GM12875 (cell line): ENCODE results near the gene KLK15.

Experiments used
- H3K4me3 ChIP-seq: one replicate; pipeline ENCODE4 v1.5.1; 2011; ENCODE audit warnings: low read depth, low read length, control low read depth
- CTCF ChIP-seq: IDR thresholded peaks from 2 replicates; pipeline ENCODE4 v1.5.1; 2011; ENCODE audit warnings: low read depth, mild to moderate bottlenecking, control low read depth, inconsistent platforms, low read length, moderate library complexity, borderline replicate concordance; ENCODE audit not compliant: insufficient read depth

KLK15 gene

GRCh38 chr19:50820549-50821247, 12.7 kb downstream of the KLK15 start:
- H3K4me3 ChIP-seq: peak overlapping the region; percentile 15
- no peak for TF ChIP-seq CTCF

- H3K4me3 ChIP-seq: peak overlapping the region; percentile 33
Measured at GRCh38 chr19:50820086-50820485, 13.3 kb downstream of the KLK15 start.

GRCh38 chr19:50819636-50820035, 13.7 kb downstream of the KLK15 start:
- peak overlapping the region; percentile 33 for H3K4me3 ChIP-seq
- TF ChIP-seq CTCF: no peak

More at GRCh38 chr19:50820086-50820485, 13.3 kb downstream of the KLK15 start:
- TF ChIP-seq CTCF: no peak

- H3K4me3 ChIP-seq: peak overlapping the region; percentile 33
- no peak for TF ChIP-seq CTCF
Measured at GRCh38 chr19:50818859-50819472, 14.4 kb downstream of the KLK15 start.

GRCh38 chr19:50817941-50818858, 15.2 kb downstream of the KLK15 start:
- peak overlapping the region; percentile 86 for H3K4me3 ChIP-seq

GRCh38 chr19:50815439-50815838, 17.9 kb downstream of the KLK15 start:
- H3K4me3 ChIP-seq: no peak overlapping the region
- no peak for TF ChIP-seq CTCF

More at GRCh38 chr19:50817941-50818858, 15.2 kb downstream of the KLK15 start:
- TF ChIP-seq CTCF: no peak

GRCh38 chr19:50814883-50815282, 18.5 kb downstream of the KLK15 start:
- no peak overlapping the region for H3K4me3 ChIP-seq
- TF ChIP-seq CTCF: no peak
